HG02885 (cell line): ENCODE measurements around the gene SND1.

Experiments
- ATAC-seq: cut with Tn5 transposase; IDR thresholded peaks from one replicate; pipeline ENCODE4 v1.9.1; 2021; ENCODE audit warnings: mild to moderate bottlenecking; ENCODE audit not compliant: unreplicated experiment, poor library complexity

Gene SND1

GRCh38 chr7:128022631-128023532 lies 370.9 kb downstream of the SND1 start:
- no peak for ATAC-seq

- ATAC-seq = no peak
These were observed 372.2 kb downstream of the SND1 start for GRCh38 chr7:128024151-128024550.

- ATAC-seq = no peak
These were observed 373.4 kb downstream of the SND1 start for GRCh38 chr7:128025380-128025779.

- no peak for ATAC-seq
These were observed 373.8 kb downstream of the SND1 start for GRCh38 chr7:128025819-128026218.

GRCh38 chr7:128026551-128026950 lies 374.6 kb downstream of the SND1 start:
- no peak for ATAC-seq

GRCh38 chr7:128027485-128027980 lies 375.5 kb downstream of the SND1 start:
- no peak for ATAC-seq

- ATAC-seq = no peak
These were observed 377.5 kb downstream of the SND1 start for GRCh38 chr7:128029405-128029995.

- ATAC-seq = no peak
These were observed 378.3 kb downstream of the SND1 start for GRCh38 chr7:128030263-128030653.

- peak; percentile 60 for ATAC-seq
These were observed 378.9 kb downstream of the SND1 start, which contains the start of gene LRRC4 for GRCh38 chr7:128030654-128031611. LRRC4 (minus strand) TSS chr7:128031437; CDS start chr7:128030640, 797 bp downstream.

GRCh38 chr7:128031901-128032604 lies 380.1 kb downstream of the SND1 start:
- peak; percentile 56 for ATAC-seq

GRCh38 chr7:128032605-128033235 lies 380.7 kb downstream of the SND1 start:
- no peak for ATAC-seq

GRCh38 chr7:128033246-128033645 lies 381.3 kb downstream of the SND1 start:
- ATAC-seq = no peak

GRCh38 chr7:128034825-128035224 lies 382.8 kb downstream of the SND1 start:
- ATAC-seq = no peak

- ATAC-seq = no peak
These were observed 383.7 kb downstream of the SND1 start for GRCh38 chr7:128035712-128036111.

- peak; percentile 57 for ATAC-seq
These were observed 384.4 kb downstream of the SND1 start for GRCh38 chr7:128036226-128036940.

- ATAC-seq = peak; percentile 1
These were observed 385.1 kb downstream of the SND1 start for GRCh38 chr7:128037081-128037480.

GRCh38 chr7:128037880-128038619 lies 386.1 kb downstream of the SND1 start:
- peak; percentile 30 for ATAC-seq

GRCh38 chr7:128039544-128039953 lies 387.6 kb downstream of the SND1 start:
- ATAC-seq = no peak
